ENCODE results near the gene UPP2. TPM values are rescaled to one million over a fixed set of nuclear protein-coding genes. Genes with fewer than 3 reads are reported as not detected.

UPP2 gene
- total and polyA plus RNA-seq, 9 of the 15 experiments (the other 6 are each of a cell fraction or from before 2014, with no cell fraction given) = not detected

DNA sequence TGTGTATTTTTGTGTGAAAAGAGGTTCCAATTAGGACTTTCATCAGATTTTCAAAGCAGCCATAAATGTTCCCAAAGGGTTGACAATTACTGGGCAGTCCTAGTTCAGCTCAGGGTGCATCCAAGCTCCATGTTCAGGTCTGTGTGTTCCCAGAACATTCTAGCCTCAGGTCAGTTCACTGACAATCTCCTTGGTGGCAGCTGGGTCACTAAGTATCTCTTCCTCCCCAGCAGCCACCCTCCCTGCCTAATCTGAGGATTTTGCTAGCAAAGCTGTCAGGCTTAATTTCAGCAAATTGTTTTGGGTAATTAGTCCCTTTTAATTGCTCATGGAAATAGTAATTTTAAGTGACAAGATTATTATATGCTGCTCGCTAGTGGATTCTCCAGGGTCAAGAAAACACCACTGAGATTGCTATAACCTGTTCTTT, 29.8 kb downstream of the UPP2 start:
- WGBS (ENCODE audit: insufficient coverage, low coverage, missing lambda C conversion rate) = 0% methylated on average over 1 of the region's 1 CpG
- H3K4me2 ChIP-seq (ENCODE audit: insufficient read depth, low read length) = no peak overlapping the region
- no peaks in the 10 kb centered on the region for H3K9me1 ChIP-seq (ENCODE audit: control insufficient read depth, insufficient read depth, low read length)
- H3K4me3 ChIP-seq = no peak overlapping the region
- FAIRE-seq (no peak), DNase-seq (ENCODE audit: extremely low read depth in 1 of 4, low spot score in 3 of 4) (no peak), ATAC-seq (no peak)
- no peak overlapping the region for H3K27ac ChIP-seq (ENCODE audit: extremely low read depth, low read depth, low read length)
- ChIA-PET CTCF (ENCODE audit: low intra/inter-chr PET ratio) (interaction anchor here (0.6 kb wide), 1 partner anchor 998 kb away, joined by 3 read pairs; no protein-coding TSS in a partner anchor), POLR2A (interaction anchor here (0.6 kb wide), 1 partner anchor 14 kb away, joined by 3 read pairs; no protein-coding TSS in a partner anchor)
- no peaks in the 10 kb centered on the region for H3K79me2 ChIP-seq (ENCODE audit: control insufficient read depth, insufficient read depth, low read length)
- no peaks in the 10 kb centered on the region for H3K36me3 ChIP-seq (ENCODE audit: control insufficient read depth, insufficient read depth, low read length)
- in situ Hi-C loops (cut with MboI) = no loop called here
- no peaks in the 10 kb centered on the region for H4K20me1 ChIP-seq (replicated peaks; ENCODE audit: control insufficient read depth, insufficient read depth, low read length)
- intact Hi-C loops (cut with micrococcal nuclease) = no loop called here
- H3K27me3 ChIP-seq (ENCODE audit: control insufficient read depth in 2 of 2, insufficient read depth in 2 of 2, low read length in 2 of 2) = peaks cover 8 to 12% of the 10 kb centered on the region in 2 experiments; a peak in 4 of 5 replicates
- no TSS peak for BruUV-seq (replicated peaks)
- H2AFZ ChIP-seq (ENCODE audit: low read depth, low read length) = no peak overlapping the region
- no peaks in the 10 kb centered on the region for H3K4me1 ChIP-seq (replicated peaks in 1 of 2; ENCODE audit: control insufficient read depth in 2 of 2, insufficient read depth in 2 of 2, low read length in 2 of 2)
- H3K9ac ChIP-seq (ENCODE audit: insufficient read depth in 1 of 2, low read depth in 2 of 2, low read length in 2 of 2) = no peak overlapping the region
- no peaks in the 10 kb centered on the region for H3K9me3 ChIP-seq (replicated peaks; ENCODE audit: control insufficient read depth, insufficient read depth, low read depth, low read length)
- TF ChIP-seq THRAP3 (IDR thresholded peaks at IDR 0.05; ENCODE audit: borderline replicate concordance) = no peak
- TF ChIP-seq U2AF1 (optimal IDR thresholded peaks at IDR 0.05; ENCODE audit: low read depth, low read length) = no peak
- TF ChIP-seq, protein P1, sequence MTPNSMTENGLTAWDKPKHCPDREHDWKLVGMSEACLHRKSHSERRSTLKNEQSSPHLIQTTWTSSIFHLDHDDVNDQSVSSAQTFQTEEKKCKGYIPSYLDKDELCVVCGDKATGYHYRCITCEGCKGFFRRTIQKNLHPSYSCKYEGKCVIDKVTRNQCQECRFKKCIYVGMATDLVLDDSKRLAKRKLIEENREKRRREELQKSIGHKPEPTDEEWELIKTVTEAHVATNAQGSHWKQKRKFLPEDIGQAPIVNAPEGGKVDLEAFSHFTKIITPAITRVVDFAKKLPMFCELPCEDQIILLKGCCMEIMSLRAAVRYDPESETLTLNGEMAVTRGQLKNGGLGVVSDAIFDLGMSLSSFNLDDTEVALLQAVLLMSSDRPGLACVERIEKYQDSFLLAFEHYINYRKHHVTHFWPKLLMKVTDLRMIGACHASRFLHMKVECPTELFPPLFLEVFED (CRISPR knock-in tag; conservative IDR thresholded peaks at IDR 0.05) = no peak
- TF ChIP-seq, protein P2, sequence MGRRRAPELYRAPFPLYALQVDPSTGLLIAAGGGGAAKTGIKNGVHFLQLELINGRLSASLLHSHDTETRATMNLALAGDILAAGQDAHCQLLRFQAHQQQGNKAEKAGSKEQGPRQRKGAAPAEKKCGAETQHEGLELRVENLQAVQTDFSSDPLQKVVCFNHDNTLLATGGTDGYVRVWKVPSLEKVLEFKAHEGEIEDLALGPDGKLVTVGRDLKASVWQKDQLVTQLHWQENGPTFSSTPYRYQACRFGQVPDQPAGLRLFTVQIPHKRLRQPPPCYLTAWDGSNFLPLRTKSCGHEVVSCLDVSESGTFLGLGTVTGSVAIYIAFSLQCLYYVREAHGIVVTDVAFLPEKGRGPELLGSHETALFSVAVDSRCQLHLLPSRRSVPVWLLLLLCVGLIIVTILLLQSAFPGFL (CRISPR knock-in tag; IDR thresholded peaks at IDR 0.05) = no peak
- no peak for TF ChIP-seq TRIM28 (IDR thresholded peaks at IDR 0.05)
- TF ChIP-seq, protein P3, sequence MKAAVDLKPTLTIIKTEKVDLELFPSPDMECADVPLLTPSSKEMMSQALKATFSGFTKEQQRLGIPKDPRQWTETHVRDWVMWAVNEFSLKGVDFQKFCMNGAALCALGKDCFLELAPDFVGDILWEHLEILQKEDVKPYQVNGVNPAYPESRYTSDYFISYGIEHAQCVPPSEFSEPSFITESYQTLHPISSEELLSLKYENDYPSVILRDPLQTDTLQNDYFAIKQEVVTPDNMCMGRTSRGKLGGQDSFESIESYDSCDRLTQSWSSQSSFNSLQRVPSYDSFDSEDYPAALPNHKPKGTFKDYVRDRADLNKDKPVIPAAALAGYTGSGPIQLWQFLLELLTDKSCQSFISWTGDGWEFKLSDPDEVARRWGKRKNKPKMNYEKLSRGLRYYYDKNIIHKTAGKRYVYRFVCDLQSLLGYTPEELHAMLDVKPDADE (conservative IDR thresholded peaks at IDR 0.05; ENCODE audit: control insufficient read depth, low read depth, low read length) = no peak
- TF ChIP-seq, protein P4, sequence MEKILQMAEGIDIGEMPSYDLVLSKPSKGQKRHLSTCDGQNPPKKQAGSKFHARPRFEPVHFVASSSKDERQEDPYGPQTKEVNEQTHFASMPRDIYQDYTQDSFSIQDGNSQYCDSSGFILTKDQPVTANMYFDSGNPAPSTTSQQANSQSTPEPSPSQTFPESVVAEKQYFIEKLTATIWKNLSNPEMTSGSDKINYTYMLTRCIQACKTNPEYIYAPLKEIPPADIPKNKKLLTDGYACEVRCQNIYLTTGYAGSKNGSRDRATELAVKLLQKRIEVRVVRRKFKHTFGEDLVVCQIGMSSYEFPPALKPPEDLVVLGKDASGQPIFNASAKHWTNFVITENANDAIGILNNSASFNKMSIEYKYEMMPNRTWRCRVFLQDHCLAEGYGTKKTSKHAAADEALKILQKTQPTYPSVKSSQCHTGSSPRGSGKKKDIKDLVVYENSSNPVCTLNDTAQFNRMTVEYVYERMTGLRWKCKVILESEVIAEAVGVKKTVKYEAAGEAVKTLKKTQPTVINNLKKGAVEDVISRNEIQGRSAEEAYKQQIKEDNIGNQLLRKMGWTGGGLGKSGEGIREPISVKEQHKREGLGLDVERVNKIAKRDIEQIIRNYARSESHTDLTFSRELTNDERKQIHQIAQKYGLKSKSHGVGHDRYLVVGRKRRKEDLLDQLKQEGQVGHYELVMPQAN (IDR thresholded peaks at IDR 0.05; ENCODE audit: borderline replicate concordance) = no peak
- no peak for TF ChIP-seq ZNF217 (CRISPR knock-in tag; IDR thresholded peaks at IDR 0.05)
- no peak for TF ChIP-seq EHMT2 (IDR thresholded peaks at IDR 0.05)
- TF ChIP-seq, protein P5, sequence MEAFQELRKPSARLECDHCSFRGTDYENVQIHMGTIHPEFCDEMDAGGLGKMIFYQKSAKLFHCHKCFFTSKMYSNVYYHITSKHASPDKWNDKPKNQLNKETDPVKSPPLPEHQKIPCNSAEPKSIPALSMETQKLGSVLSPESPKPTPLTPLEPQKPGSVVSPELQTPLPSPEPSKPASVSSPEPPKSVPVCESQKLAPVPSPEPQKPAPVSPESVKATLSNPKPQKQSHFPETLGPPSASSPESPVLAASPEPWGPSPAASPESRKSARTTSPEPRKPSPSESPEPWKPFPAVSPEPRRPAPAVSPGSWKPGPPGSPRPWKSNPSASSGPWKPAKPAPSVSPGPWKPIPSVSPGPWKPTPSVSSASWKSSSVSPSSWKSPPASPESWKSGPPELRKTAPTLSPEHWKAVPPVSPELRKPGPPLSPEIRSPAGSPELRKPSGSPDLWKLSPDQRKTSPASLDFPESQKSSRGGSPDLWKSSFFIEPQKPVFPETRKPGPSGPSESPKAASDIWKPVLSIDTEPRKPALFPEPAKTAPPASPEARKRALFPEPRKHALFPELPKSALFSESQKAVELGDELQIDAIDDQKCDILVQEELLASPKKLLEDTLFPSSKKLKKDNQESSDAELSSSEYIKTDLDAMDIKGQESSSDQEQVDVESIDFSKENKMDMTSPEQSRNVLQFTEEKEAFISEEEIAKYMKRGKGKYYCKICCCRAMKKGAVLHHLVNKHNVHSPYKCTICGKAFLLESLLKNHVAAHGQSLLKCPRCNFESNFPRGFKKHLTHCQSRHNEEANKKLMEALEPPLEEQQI (IDR thresholded peaks at IDR 0.05) = no peak
- TF ChIP-seq SRSF3 (IDR thresholded peaks at IDR 0.05; ENCODE audit: insufficient read depth, low read length) = no peak
- no peak for TF ChIP-seq CHD2 (IDR thresholded peaks at IDR 0.05; ENCODE audit: low read depth, low read length)
- no peak for TF ChIP-seq ELF4 (CRISPR knock-in tag; IDR thresholded peaks at IDR 0.05)
- no peak for TF ChIP-seq NFIX (CRISPR knock-in tag; IDR thresholded peaks at IDR 0.05; ENCODE audit: low read depth)
- no peak for TF ChIP-seq ARID1B (IDR thresholded peaks at IDR 0.05)

Measured in K562 (cell line).